ENCODE data around the gene CYB5R2. TPM values are rescaled to one million over a fixed set of nuclear protein-coding genes. Genes with fewer than 3 reads are reported as not detected.

Gene CYB5R2
- total RNA-seq, 4 donors from 2014 or later = 0.67 to 13.2 (median 2.8) TPM

DNA sequence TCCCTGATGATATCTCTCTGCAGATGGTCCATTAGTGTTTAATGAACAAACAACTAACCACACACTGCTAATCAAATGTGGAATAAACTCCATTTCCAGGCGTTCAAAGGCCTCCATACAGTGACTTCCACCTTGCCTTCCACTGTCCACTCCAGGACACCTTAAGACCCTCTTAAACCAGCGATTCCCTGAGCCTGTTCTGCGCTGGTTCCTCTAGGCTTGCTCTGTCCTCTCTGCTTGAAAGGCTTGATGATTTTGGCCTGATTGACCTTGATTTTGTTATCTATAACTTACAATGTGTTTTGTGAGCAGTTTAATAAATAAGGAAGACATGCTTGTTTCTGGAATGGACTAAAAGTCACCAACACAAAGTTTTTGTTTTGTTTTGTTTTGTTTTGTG lies 20.9 kb upstream of the CYB5R2 start:
- no peak for DNase-seq
- Histone ChIP-seq H3K36me3 (no peaks in the 10 kb centered on the region), H3K27ac (no peak overlapping the region), H3K9me3 (no peaks in the 10 kb centered on the region), H3K4me3 (no peak overlapping the region), H3K27me3 (no peaks in the 10 kb centered on the region), H3K4me1 (no peaks in the 10 kb centered on the region)
- no peak for TF ChIP-seq CTCF (IDR thresholded peaks at IDR 0.05)
- no peak for TF ChIP-seq POLR2A (IDR thresholded peaks at IDR 0.05)

DNA sequence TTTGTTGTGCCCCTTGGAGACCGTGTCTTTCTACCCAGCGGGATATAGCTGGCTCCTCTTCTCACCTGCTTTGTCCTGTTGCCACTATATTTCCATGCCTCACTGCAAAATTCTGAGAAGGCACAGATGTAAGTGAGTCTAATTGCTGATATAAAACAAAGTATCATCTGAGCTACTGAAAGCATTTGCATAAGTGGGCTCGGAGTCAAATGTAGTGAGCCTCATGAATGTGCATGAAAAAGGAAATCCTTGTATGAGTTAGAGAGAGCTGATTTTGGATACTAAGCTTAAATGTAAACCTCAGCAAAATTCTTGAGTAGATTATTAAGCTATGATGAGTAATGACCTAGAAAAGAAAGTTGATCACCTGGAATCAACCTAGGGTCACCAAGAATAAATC lies 19.1 kb upstream of the CYB5R2 start:
- no peak for DNase-seq
- H3K9me3 ChIP-seq = no peaks in the 10 kb centered on the region
- no peak overlapping the region for H3K4me3 ChIP-seq
- H3K4me1 ChIP-seq = no peaks in the 10 kb centered on the region
- TF ChIP-seq POLR2A (IDR thresholded peaks at IDR 0.05) (no peak), CTCF (IDR thresholded peaks at IDR 0.05) (no peak)
- H3K27me3 ChIP-seq = no peaks in the 10 kb centered on the region
- no peak overlapping the region for H3K27ac ChIP-seq
- no peaks in the 10 kb centered on the region for H3K36me3 ChIP-seq

DNA sequence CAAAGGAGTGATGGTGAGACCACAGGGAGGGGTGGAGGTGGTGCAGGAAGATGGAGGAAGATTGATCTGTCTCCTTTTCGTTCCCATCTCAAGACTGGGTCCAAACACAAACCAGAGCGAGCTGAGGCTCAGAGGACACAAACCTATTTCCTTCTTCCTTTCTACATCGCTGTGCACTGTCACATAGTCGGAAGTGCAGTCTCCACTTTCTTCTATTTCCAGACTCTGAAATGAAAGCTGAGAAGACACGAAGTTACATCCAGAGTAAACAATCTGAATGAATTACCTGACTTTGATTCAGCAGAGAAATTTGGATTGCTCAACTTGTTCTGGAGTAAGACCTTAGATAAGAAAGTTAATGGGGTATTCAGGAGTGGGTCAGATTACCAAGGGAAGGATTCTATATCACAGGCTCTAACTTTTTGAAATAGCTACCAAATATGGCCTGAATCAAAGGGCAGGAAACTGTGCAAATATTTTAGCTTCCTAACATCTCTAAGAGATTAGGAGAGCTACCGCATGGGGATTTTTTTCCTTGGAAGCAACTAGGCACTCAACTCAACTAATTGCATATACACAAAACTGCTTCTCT lies 18.6 kb upstream of the CYB5R2 start:
- no peak for TF ChIP-seq POLR2A (IDR thresholded peaks at IDR 0.05)
- no peak for TF ChIP-seq CTCF (IDR thresholded peaks at IDR 0.05)
- H3K4me3 ChIP-seq = no peak overlapping the region
- no peak for DNase-seq
- H3K27me3 ChIP-seq = no peaks in the 10 kb centered on the region
- no peaks in the 10 kb centered on the region for H3K36me3 ChIP-seq
- no peaks in the 10 kb centered on the region for H3K4me1 ChIP-seq
- H3K9me3 ChIP-seq = no peaks in the 10 kb centered on the region
- no peak overlapping the region for H3K27ac ChIP-seq

DNA sequence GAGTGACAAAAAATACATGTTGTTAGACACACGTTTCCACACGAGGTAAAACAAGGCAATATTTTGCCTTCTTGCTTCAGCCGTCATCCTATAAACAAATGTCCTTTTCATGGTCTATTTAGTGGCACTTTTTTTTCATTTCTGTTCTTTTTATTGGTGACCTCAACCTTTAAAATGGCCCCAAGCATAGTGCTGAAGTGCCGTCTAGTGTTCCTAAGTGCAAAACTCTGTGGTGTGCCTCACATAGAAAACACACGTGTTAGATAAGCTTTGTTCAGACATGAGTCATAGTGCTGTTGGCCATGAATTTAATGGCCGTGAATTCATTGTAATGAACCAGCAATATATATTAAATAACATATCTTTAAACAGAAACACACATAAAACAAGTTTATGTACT lies 17.3 kb upstream of the CYB5R2 start:
- Histone ChIP-seq H3K36me3 (no peaks in the 10 kb centered on the region), H3K9me3 (no peaks in the 10 kb centered on the region), H3K4me1 (no peaks in the 10 kb centered on the region), H3K27ac (no peak overlapping the region), H3K27me3 (no peaks in the 10 kb centered on the region), H3K4me3 (no peak overlapping the region)
- TF ChIP-seq CTCF (IDR thresholded peaks at IDR 0.05) = no peak
- no peak for TF ChIP-seq POLR2A (IDR thresholded peaks at IDR 0.05)
- DNase-seq = no peak

GRCh38 chr11:7689239-7689638 lies 15.9 kb upstream of the CYB5R2 start:
- Histone ChIP-seq H3K9me3 (no peaks in the 10 kb centered on the region), H3K27ac (no peak overlapping the region), H3K27me3 (no peaks in the 10 kb centered on the region), H3K4me3 (no peak overlapping the region), H3K4me1 (no peaks in the 10 kb centered on the region), H3K36me3 (no peaks in the 10 kb centered on the region)
- TF ChIP-seq POLR2A (IDR thresholded peaks at IDR 0.05) (no peak), CTCF (IDR thresholded peaks at IDR 0.05) (no peak)
- no peak for DNase-seq
